ENCODE measurements around the gene GDPD5. TPM values are rescaled to one million over a fixed set of nuclear protein-coding genes. Genes with fewer than 3 reads are reported as not detected.

The GDPD5 gene
- total and polyA plus RNA-seq, 10 of the 15 experiments (the other 5 are each of a cell fraction or from before 2014, with no cell fraction given) = 0.10 to 30.0 (median 6.7) TPM

- Histone ChIP-seq H2AFZ (ENCODE audit: control insufficient read depth, low read depth, low read length) (no peak overlapping the region), H3K4me1 (ENCODE audit: control insufficient read depth, insufficient read depth, low read length) (peaks cover 7% of the 10 kb centered on the region), H3K36me3 (ENCODE audit: control insufficient read depth in 2 of 2, insufficient read depth in 2 of 2, low read length in 1 of 2) (no peaks in the 10 kb centered on the region), H3K79me2 (ENCODE audit: control insufficient read depth, insufficient read depth, low read length) (no peaks in the 10 kb centered on the region), H3K4me3 (no peak overlapping the region), H3K9me3 (replicated peaks; ENCODE audit: control insufficient read depth, insufficient read depth, low read length) (no peaks in the 10 kb centered on the region), H3K27me3 (replicated peaks in 1 of 2; ENCODE audit: control insufficient read depth in 2 of 2, insufficient read depth in 2 of 2, low read length in 1 of 2) (no peaks in the 10 kb centered on the region), H3K9ac (ENCODE audit: control insufficient read depth, insufficient read depth, low read length) (no peak overlapping the region), H3K27ac (ENCODE audit: control insufficient read depth, insufficient read depth) (no peak overlapping the region), H3K4me2 (ENCODE audit: control insufficient read depth, insufficient read depth) (no peak overlapping the region), H4K20me1 (ENCODE audit: control insufficient read depth, insufficient read depth) (no peaks in the 10 kb centered on the region)
- DNase-seq (ENCODE audit: low read depth, low spot score) (no peak), FAIRE-seq (no peak), ATAC-seq (no peak)
- in situ Hi-C loops (cut with MboI) (loop anchor here (5.0 kb wide), 1 partner anchor 84 kb away; no protein-coding TSS in a partner anchor), intact Hi-C loops (cut with micrococcal nuclease; ENCODE audit: unreplicated experiment) (loop anchor here (5.0 kb wide), 1 partner anchor 249 kb away; no protein-coding TSS in a partner anchor)
- ChIA-PET POLR2A (interaction anchor here (0.8 kb wide), 1 partner anchor 184 kb away, joined by 3 read pairs; no protein-coding TSS in a partner anchor), SMC1A (ENCODE audit: uncharacterized antibody, unreplicated experiment) (interaction anchor here (0.6 to 7.9 kb wide), 8 partner anchors 9 to 142 kb away, joined by 3 to 114 read pairs (median 9); no protein-coding TSS in a partner anchor), RAD21 (ENCODE audit: unreplicated experiment) (interaction anchor here (1.2 to 5.3 kb wide), 6 partner anchors 9 to 142 kb away, joined by 3 to 53 read pairs (median 8); no protein-coding TSS in a partner anchor), CTCF (interaction anchor here (0.8 to 15.9 kb wide), 22 partner anchors 10 to 250 kb away, joined by 3 to 288 read pairs (median 5); no protein-coding TSS in a partner anchor)
- WGBS (ENCODE audit: insufficient coverage, insufficient replicate concordance, low lambda C conversion rate, missing lambda C conversion rate) = 54% methylated on average over 4 of the region's 4 CpGs
- TF ChIP-seq NR2C1 (IDR thresholded peaks at IDR 0.05) = no peak
- TF ChIP-seq IKZF2 (IDR thresholded peaks at IDR 0.05) = no peak
- TF ChIP-seq YY1 (IDR thresholded peaks at IDR 0.05; ENCODE audit: low read depth, low read length) = no peak
- no peak for TF ChIP-seq RELA (IDR thresholded peaks at IDR 0.05; ENCODE audit: borderline replicate concordance, partially characterized antibody)
- no peak for TF ChIP-seq RFX5 (IDR thresholded peaks at IDR 0.05; ENCODE audit: low read depth, low read length)
- TF ChIP-seq MYC (IDR thresholded peaks at IDR 0.05; ENCODE audit: insufficient read depth, insufficient read length, insufficient replicate concordance, low read length, severe bottlenecking) = no peak
- no TSS peak for BruUV-seq (replicated peaks)
These were observed 5.6 kb upstream of the GDPD5 start for GRCh38 chr11:75531325-75531724.

- DNase-seq (ENCODE audit: low read depth, low spot score) (no peak), ATAC-seq (no peak), FAIRE-seq (no peak)
- Histone ChIP-seq H3K36me3 (ENCODE audit: control insufficient read depth in 2 of 2, insufficient read depth in 2 of 2, low read length in 1 of 2) (no peaks in the 10 kb centered on the region), H3K4me3 (no peak overlapping the region), H3K4me2 (ENCODE audit: control insufficient read depth, insufficient read depth) (no peak overlapping the region), H3K9ac (ENCODE audit: control insufficient read depth, insufficient read depth, low read length) (no peak overlapping the region), H3K9me3 (replicated peaks; ENCODE audit: control insufficient read depth, insufficient read depth, low read length) (no peaks in the 10 kb centered on the region), H3K4me1 (ENCODE audit: control insufficient read depth, insufficient read depth, low read length) (peaks cover 5% of the 10 kb centered on the region), H3K27ac (ENCODE audit: control insufficient read depth, insufficient read depth) (no peak overlapping the region), H4K20me1 (ENCODE audit: control insufficient read depth, insufficient read depth) (no peaks in the 10 kb centered on the region), H3K27me3 (replicated peaks in 1 of 2; ENCODE audit: control insufficient read depth in 2 of 2, insufficient read depth in 2 of 2, low read length in 1 of 2) (no peaks in the 10 kb centered on the region), H3K79me2 (ENCODE audit: control insufficient read depth, insufficient read depth, low read length) (no peaks in the 10 kb centered on the region), H2AFZ (ENCODE audit: control insufficient read depth, low read depth, low read length) (no peak overlapping the region)
- SMC1A ChIA-PET (ENCODE audit: uncharacterized antibody, unreplicated experiment) = interaction anchor here (0.9 to 7.9 kb wide), 9 partner anchors 9 to 141 kb away, joined by 3 to 114 read pairs (median 3); no protein-coding TSS in a partner anchor
- in situ Hi-C loops (cut with MboI) (loop anchor here (5.0 kb wide), 1 partner anchor 83 kb away; no protein-coding TSS in a partner anchor), intact Hi-C loops (cut with micrococcal nuclease; ENCODE audit: unreplicated experiment) (loop anchor here (5.0 kb wide), 1 partner anchor 248 kb away; no protein-coding TSS in a partner anchor)
- TF ChIP-seq RFX5 (IDR thresholded peaks at IDR 0.05; ENCODE audit: low read depth, low read length) (no peak), CHD4 (IDR thresholded peaks at IDR 0.05) (no peak), E2F8 (IDR thresholded peaks at IDR 0.05; ENCODE audit: low read depth, partially characterized antibody) (no peak), ZNF207 (IDR thresholded peaks at IDR 0.05; ENCODE audit: borderline replicate concordance) (no peak), ZZZ3 (IDR thresholded peaks at IDR 0.05; ENCODE audit: control insufficient read depth, insufficient read length, low read depth) (no peak)
- BruUV-seq (replicated peaks) = no TSS peak
- POLR2A ChIA-PET = interaction anchor here (0.8 kb wide), 1 partner anchor 183 kb away, joined by 3 read pairs; no protein-coding TSS in a partner anchor
- 50% methylated on average over 3 of the region's 3 CpGs for WGBS (ENCODE audit: insufficient coverage, insufficient replicate concordance, low lambda C conversion rate, missing lambda C conversion rate)
- RAD21 ChIA-PET (ENCODE audit: unreplicated experiment) = interaction anchor here (1.2 to 5.3 kb wide), 5 partner anchors 12 to 142 kb away, joined by 3 to 53 read pairs (median 9); no protein-coding TSS in a partner anchor
- CTCF ChIA-PET = interaction anchor here (0.8 to 15.9 kb wide), 11 partner anchors 10 to 250 kb away, joined by 3 to 288 read pairs (median 6); no protein-coding TSS in a partner anchor
These were observed 4.8 kb upstream of the GDPD5 start for GRCh38 chr11:75530577-75530976.
